ENCODE data around the gene MAP4. TPM values are rescaled to one million over a fixed set of nuclear protein-coding genes. Genes with fewer than 3 reads are reported as not detected.

Gene MAP4
- total and polyA plus RNA-seq, 2 donors (not counting 3 experiments of a cell fraction or from before 2014, with no cell fraction given), result 121 to 290 TPM

DNA sequence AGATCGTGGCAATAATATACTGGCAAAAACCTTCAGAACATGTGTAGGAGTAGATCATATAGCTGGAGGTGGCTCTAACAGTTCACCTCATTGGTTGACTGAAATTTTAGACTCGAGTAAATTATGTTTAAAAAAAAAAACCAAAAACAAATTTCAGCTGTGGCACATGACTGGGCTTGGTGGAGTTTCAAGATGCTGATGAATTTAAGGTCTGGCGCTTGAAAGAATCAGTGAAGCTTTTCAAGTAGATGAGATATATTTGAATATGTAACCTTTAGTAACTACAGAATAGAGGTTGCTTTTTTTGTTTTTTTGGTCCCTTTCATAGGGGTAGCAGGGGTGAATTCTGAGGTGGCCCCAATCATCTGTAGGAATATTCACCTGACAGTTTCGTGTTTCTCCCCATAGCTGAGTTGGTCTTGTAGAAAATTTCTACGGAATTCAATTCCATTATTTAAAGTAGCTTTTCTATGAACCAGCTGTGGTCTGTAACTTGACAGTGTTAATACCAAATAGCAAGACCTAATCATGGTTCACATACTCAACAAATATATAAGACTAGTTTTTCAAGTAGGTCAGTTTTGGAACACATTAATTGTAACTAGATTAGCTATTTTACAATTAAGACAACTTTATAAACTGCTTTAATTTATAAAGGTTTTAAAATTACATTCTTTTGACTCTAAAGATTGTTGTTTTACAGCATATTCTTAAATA, 65.6 kb downstream of the MAP4 start:
- H3K27me3 ChIP-seq (ENCODE audit: control insufficient read depth in 2 of 2, insufficient read depth in 2 of 2, low read length in 2 of 2), result no peaks in the 10 kb centered on the region
- no peak overlapping the region for H3K4me3 ChIP-seq (replicated peaks in 1 of 3; ENCODE audit: insufficient read depth in 1 of 3, low read depth in 1 of 3, low read length in 3 of 3)
- CTCF ChIA-PET, result no interaction called here
- intact Hi-C loops (cut with micrococcal nuclease), result no loop called here
- H3K79me2 ChIP-seq (ENCODE audit: control insufficient read depth, insufficient read depth, low read length), result peaks cover 29% of the 10 kb centered on the region
- no peak overlapping the region for H3K27ac ChIP-seq (ENCODE audit: insufficient read depth, low read depth, low read length)
- H4K20me1 ChIP-seq (replicated peaks; ENCODE audit: control insufficient read depth, extremely low read depth, insufficient read depth, low read length), result peaks cover 2% of the 10 kb centered on the region
- no TSS peak for BruUV-seq (replicated peaks)
- POLR2A ChIA-PET, result no interaction called here
- DNase-seq (ENCODE audit: low read depth, low spot score) (no peak), FAIRE-seq (no peak)
- no peak overlapping the region for H3K4me2 ChIP-seq (ENCODE audit: insufficient read depth, low read length)
- H2AFZ ChIP-seq (ENCODE audit: low read depth, low read length), result no peak overlapping the region
- H3K4me1 ChIP-seq (ENCODE audit: control insufficient read depth, extremely low read depth, insufficient read depth, low read length), result no peaks in the 10 kb centered on the region
- no peak overlapping the region for H3K9ac ChIP-seq (replicated peaks; ENCODE audit: extremely low read depth, insufficient read depth, low read length)
- no peaks in the 10 kb centered on the region for H3K36me3 ChIP-seq (ENCODE audit: control insufficient read depth in 2 of 2, extremely low read depth in 1 of 2, insufficient read depth in 2 of 2, low read length in 2 of 2)
- no peaks in the 10 kb centered on the region for H3K9me3 ChIP-seq (replicated peaks; ENCODE audit: control insufficient read depth, insufficient read depth, low read length)
- H3K9me1 ChIP-seq (replicated peaks; ENCODE audit: control insufficient read depth, extremely low read depth, insufficient read depth, low read length), result no peaks in the 10 kb centered on the region
- TF ChIP-seq EZH2 (IDR thresholded peaks at IDR 0.05; ENCODE audit: borderline replicate concordance, low read depth, low read length, severe bottlenecking) (no peak), MYC (IDR thresholded peaks at IDR 0.05; ENCODE audit: low read depth, low read length) (no peak), GATA2 (IDR thresholded peaks at IDR 0.05; ENCODE audit: insufficient read depth, insufficient read length, low read depth, low read length) (no peak), FOS (IDR thresholded peaks at IDR 0.05; ENCODE audit: borderline replicate concordance, insufficient read depth, low read length) (no peak), JUN (IDR thresholded peaks at IDR 0.05; ENCODE audit: borderline replicate concordance, insufficient read depth, insufficient read length, low read depth) (no peak), POLR2AphosphoS5 (IDR thresholded peaks at IDR 0.05; ENCODE audit: insufficient read depth, low read depth, low read length) (no peak), POLR2A (IDR thresholded peaks at IDR 0.05; ENCODE audit: low read depth, low read length) (no peak)
- TF ChIP-seq, protein P1, sequence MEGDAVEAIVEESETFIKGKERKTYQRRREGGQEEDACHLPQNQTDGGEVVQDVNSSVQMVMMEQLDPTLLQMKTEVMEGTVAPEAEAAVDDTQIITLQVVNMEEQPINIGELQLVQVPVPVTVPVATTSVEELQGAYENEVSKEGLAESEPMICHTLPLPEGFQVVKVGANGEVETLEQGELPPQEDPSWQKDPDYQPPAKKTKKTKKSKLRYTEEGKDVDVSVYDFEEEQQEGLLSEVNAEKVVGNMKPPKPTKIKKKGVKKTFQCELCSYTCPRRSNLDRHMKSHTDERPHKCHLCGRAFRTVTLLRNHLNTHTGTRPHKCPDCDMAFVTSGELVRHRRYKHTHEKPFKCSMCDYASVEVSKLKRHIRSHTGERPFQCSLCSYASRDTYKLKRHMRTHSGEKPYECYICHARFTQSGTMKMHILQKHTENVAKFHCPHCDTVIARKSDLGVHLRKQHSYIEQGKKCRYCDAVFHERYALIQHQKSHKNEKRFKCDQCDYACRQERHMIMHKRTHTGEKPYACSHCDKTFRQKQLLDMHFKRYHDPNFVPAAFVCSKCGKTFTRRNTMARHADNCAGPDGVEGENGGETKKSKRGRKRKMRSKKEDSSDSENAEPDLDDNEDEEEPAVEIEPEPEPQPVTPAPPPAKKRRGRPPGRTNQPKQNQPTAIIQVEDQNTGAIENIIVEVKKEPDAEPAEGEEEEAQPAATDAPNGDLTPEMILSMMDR (IDR thresholded peaks at IDR 0.05; ENCODE audit: extremely low read depth in 1 of 2, insufficient read depth in 1 of 2, low read depth in 1 of 2, low read length in 2 of 2), result no peak
- TF ChIP-seq, protein P2, sequence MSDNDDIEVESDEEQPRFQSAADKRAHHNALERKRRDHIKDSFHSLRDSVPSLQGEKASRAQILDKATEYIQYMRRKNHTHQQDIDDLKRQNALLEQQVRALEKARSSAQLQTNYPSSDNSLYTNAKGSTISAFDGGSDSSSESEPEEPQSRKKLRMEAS (IDR thresholded peaks at IDR 0.05; ENCODE audit: insufficient read depth, insufficient read length), result no peak
- dilution Hi-C loops (cut with MboI; ENCODE audit: extremely low pct_ligation_motif_present, low sequenced_read_pairs), result no loop called here

Data from endothelial cell of umbilical vein (primary cell).